Common myeloid progenitor, CD34-positive (primary cell): ENCODE results near the gene KCNMA1.

Source experiments
- CTCF ChIA-PET: fragments of 350-600 bp; sonication (Branson Sonifier 250); formaldehyde crosslinking; loops from one replicate; lab custom pipeline; 2021; ENCODE audit warnings: antibody characterized with exemption; lab: Charles Lee
- POLR2A ChIA-PET: fragments of 350-600 bp; sonication (Branson Sonifier 250); formaldehyde crosslinking; loops from one replicate; lab custom pipeline; 2021; ENCODE audit warnings: antibody characterized with exemption; lab: Charles Lee
- DNase-seq, 3 donors: peaks; one replicate each; pipeline versions ENCODE4 v3.0.0 to v3.0.0-alpha.2; 2013
- H3K27ac ChIP-seq, 2 experiments: 1 replicate in 1 of 2; 2 replicates in 1 of 2; pipeline ENCODE4 v1.7.0; 2013; ENCODE audit warnings: inconsistent platforms in 2 of 2, low read length in 2 of 2, mild to moderate bottlenecking in 2 of 2, low read depth in 1 of 2, moderate library complexity in 1 of 2; ENCODE audit not compliant: severe bottlenecking in 2 of 2, insufficient read depth in 1 of 2, poor library complexity in 1 of 2
- H3K27me3 ChIP-seq, 5 experiments: replicated peaks in 2 of 5; 1 replicate in 3 of 5; 2 replicates in 2 of 5; pipeline versions ENCODE4 v1.6.1 to v1.7.0; 2013; ENCODE audit warnings: low read length in 4 of 5, mild to moderate bottlenecking in 2 of 5, moderate library complexity in 2 of 5, inconsistent platforms in 1 of 5; ENCODE audit not compliant: insufficient read depth in 5 of 5, control insufficient read depth in 4 of 5
- H3K36me3 ChIP-seq, 4 experiments: 1 replicate in 2 of 4; 2 replicates in 2 of 4; pipeline versions ENCODE4 v1.6.1 to v1.7.0; 2013; ENCODE audit warnings: low read length in 3 of 4, control low read depth in 1 of 4, mild to moderate bottlenecking in 1 of 4; ENCODE audit not compliant: control insufficient read depth in 4 of 4, insufficient read depth in 4 of 4
- H3K4me1 ChIP-seq, 4 experiments: 1 replicate in 3 of 4; 2 replicates in 1 of 4; pipeline versions ENCODE4 v1.6.1 to v1.7.1; 2013; ENCODE audit warnings: low read length in 3 of 4, mild to moderate bottlenecking in 3 of 4, control low read depth in 1 of 4, inconsistent platforms in 1 of 4, moderate library complexity in 1 of 4; ENCODE audit not compliant: control insufficient read depth in 4 of 4, insufficient read depth in 4 of 4; ENCODE audit errors: control extremely low read depth in 1 of 4
- H3K4me3 ChIP-seq, 7 experiments: 1 replicate in 4 of 7; 2 replicates in 3 of 7; pipeline versions ENCODE4 v1.5.1 to v1.7.0; 2013; ENCODE audit warnings: mild to moderate bottlenecking in 7 of 7, low read length in 6 of 7, moderate library complexity in 6 of 7, inconsistent platforms in 2 of 7, low read depth in 2 of 7, control low read depth in 1 of 7; ENCODE audit not compliant: insufficient read depth in 4 of 7, control insufficient read depth in 1 of 7; ENCODE audit errors: extremely low read depth in 1 of 7
- H3K9me3 ChIP-seq, 5 experiments: 1 replicate in 4 of 5; 2 replicates in 1 of 5; pipeline versions ENCODE4 v1.6.1 to v1.7.1; 2013; ENCODE audit warnings: low read length in 4 of 5, mild to moderate bottlenecking in 2 of 5, inconsistent platforms in 1 of 5, low read depth in 1 of 5, moderate library complexity in 1 of 5; ENCODE audit not compliant: control insufficient read depth in 4 of 5, insufficient read depth in 2 of 5; ENCODE audit errors: control extremely low read depth in 1 of 5
- WGBS: methylation state at CpG from one replicate; pipeline ENCODE4 v1.1.5; 2013; ENCODE audit not compliant: insufficient coverage; 5-methylcytosine and 5-hydroxymethylcytosine counted together

The KCNMA1 gene

DNA sequence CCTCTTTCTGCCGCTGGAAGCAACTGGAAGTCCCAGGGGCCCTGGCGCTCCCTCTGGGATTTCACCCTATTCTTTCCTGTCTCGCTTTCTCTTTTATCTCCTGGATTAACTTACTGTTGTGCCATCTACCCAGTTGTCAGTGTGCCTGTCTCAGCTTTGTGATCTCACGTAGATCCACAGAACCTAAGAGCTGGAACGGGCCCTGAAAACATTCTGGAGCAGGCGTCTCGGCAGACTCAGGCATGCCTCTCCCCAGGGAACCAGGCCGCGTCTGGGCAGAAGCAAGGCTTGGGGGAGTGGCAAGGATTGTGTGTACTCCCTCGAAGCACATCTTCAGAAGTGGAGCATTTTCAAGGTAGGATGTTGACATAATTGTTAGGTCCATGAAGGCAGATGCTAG, 87.2 kb downstream of the KCNMA1 start:
- ChIA-PET CTCF (no interaction called here), POLR2A (no interaction called here)
- Histone ChIP-seq H3K4me3 (no peak overlapping the region), H3K4me1 (peaks cover 0 to 13% (median 0%) of the 10 kb centered on the region in 4 experiments), H3K9me3 (no peaks in the 10 kb centered on the region), H3K27me3 (peaks cover 0 to 6% (median 0%) of the 10 kb centered on the region in 5 experiments), H3K36me3 (no peaks in the 10 kb centered on the region), H3K27ac (no peak overlapping the region)
- 98% methylated on average over 10 of the region's 10 CpGs for WGBS
- no peak for DNase-seq

DNA sequence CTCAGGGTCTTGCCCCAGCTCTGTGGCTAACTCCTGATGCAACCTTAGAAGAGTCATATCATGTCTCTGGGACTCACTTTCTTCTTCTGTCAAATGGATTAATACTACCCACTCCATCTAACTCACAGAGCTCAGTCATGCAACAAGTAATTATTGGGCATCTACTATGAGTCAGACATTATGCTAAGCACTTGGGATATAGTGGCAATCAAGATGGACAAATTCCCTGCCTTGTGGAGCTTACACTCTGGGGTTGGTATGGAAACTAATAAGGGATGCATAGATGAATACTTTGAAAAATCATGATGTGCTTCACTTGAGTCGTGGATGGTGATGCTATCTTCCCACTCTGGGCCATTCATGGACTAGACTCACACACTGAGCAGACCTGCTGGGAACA, 88.9 kb downstream of the KCNMA1 start:
- 100% methylated on average over 1 of the region's 1 CpG for WGBS
- Histone ChIP-seq H3K36me3 (no peaks in the 10 kb centered on the region), H3K4me3 (no peak overlapping the region), H3K9me3 (no peaks in the 10 kb centered on the region), H3K27ac (no peak overlapping the region), H3K4me1 (peaks cover 0 to 4% (median 0%) of the 10 kb centered on the region in 4 experiments), H3K27me3 (peaks cover 0 to 6% (median 0%) of the 10 kb centered on the region in 5 experiments)
- no peak for DNase-seq
- CTCF ChIA-PET = interaction anchor here (0.8 to 1.1 kb wide), 2 partner anchors 13 to 93 kb away, joined by 3 read pairs; no protein-coding TSS in a partner anchor
- POLR2A ChIA-PET = interaction anchor here (0.6 kb wide), 1 partner anchor 154 kb away, joined by 3 read pairs; no protein-coding TSS in a partner anchor

GRCh38 chr10:77548157-77548556, 89.5 kb downstream of the KCNMA1 start:
- DNase-seq = no peak
- 93% methylated on average over 3 of the region's 3 CpGs for WGBS
- CTCF ChIA-PET = interaction anchor here (0.8 kb wide), 1 partner anchor 93 kb away, joined by 3 read pairs; no protein-coding TSS in a partner anchor
- H3K4me3 ChIP-seq = no peak overlapping the region
- H3K27me3 ChIP-seq = peaks cover 0 to 4% (median 0%) of the 10 kb centered on the region in 5 experiments
- H3K9me3 ChIP-seq = peaks cover 0 to 5% (median 0%) of the 10 kb centered on the region in 5 experiments
- H3K4me1 ChIP-seq = peaks cover 0 to 4% (median 0%) of the 10 kb centered on the region in 4 experiments
- POLR2A ChIA-PET = no interaction called here
- H3K36me3 ChIP-seq = no peaks in the 10 kb centered on the region
- H3K27ac ChIP-seq = no peak overlapping the region

DNA sequence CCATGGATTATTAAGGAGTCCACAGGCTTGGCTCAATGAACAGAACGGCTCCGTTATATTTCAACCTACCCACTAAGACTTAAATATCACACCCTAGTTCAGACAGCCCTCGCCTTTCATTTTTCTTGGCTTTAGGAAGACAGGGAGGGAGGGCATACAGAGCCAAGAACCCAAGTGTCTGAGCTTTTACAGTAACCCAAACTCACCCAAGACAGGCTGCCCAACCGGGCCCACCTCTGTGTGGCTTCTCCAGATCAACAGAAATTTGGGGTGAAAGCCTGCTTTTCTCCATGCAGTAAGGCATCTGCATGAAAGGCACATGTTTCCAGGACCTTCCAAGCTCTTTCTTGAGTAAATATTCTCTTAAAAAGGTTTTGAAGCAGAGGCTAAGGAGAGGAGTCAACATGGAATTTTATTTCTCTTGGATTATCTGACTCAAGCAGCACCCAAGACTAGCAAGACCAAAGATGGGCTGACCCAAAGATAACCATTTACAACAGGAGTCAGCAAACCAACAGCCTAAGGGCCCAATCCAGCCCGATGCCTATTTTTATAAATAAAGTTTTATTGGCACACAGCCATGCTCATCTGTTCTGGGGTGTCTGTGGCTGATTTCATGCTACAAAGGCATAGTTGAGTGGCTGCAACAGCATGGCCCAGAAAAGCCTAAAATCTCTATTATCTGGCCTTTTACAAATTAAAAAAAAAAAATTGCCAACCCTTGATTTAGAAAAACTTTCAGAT, 90.1 kb downstream of the KCNMA1 start:
- H3K36me3 ChIP-seq = no peaks in the 10 kb centered on the region
- H3K4me1 ChIP-seq = peaks cover 0 to 4% (median 0%) of the 10 kb centered on the region in 4 experiments
- H3K27me3 ChIP-seq = peaks cover 0 to 4% (median 0%) of the 10 kb centered on the region in 5 experiments
- no peak overlapping the region for H3K27ac ChIP-seq
- 80% methylated on average over 5 of the region's 5 CpGs for WGBS
- no peak overlapping the region for H3K4me3 ChIP-seq
- peaks cover 0 to 9% (median 0%) of the 10 kb centered on the region in 5 experiments for H3K9me3 ChIP-seq
- DNase-seq = no peak
- POLR2A ChIA-PET = no interaction called here
- CTCF ChIA-PET = no interaction called here

- DNase-seq = no peak
- H3K4me1 ChIP-seq = peaks cover 0 to 4% (median 0%) of the 10 kb centered on the region in 4 experiments
- no peak overlapping the region for H3K27ac ChIP-seq
- POLR2A ChIA-PET = no interaction called here
- 100% methylated on average over 1 of the region's 1 CpG for WGBS
- H3K4me3 ChIP-seq = no peak overlapping the region
- H3K9me3 ChIP-seq = peaks cover 0 to 21% (median 0%) of the 10 kb centered on the region in 5 experiments
- CTCF ChIA-PET = no interaction called here
- H3K27me3 ChIP-seq = peaks cover 0 to 4% (median 0%) of the 10 kb centered on the region in 5 experiments
- H3K36me3 ChIP-seq = no peaks in the 10 kb centered on the region
Observed at GRCh38 chr10:77546042-77546441, 91.6 kb downstream of the KCNMA1 start.

DNA sequence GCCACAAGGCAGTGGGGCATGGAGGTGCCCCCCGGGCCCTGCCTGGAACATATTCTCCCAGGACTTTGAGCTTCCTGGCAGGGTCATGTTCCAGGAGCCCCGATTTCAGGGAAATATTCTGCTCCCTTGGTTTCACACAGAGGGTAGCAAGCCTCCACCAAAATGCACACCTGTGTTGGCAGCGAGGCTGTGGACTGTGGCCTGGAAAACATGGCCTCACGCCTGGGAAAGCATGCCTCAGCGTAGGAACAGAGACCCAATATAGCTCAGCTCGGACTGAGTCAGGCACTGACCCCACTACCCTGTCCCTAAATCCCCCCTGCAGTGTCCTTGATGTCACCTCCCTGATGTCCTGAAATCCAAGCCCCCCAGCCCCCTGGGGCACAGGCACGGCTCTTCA, 92.0 kb downstream of the KCNMA1 start:
- Histone ChIP-seq H3K4me1 (peaks cover 0 to 4% (median 0%) of the 10 kb centered on the region in 4 experiments), H3K9me3 (peaks cover 0 to 21% (median 3%) of the 10 kb centered on the region in 5 experiments), H3K4me3 (no peak overlapping the region), H3K27me3 (peaks cover 0 to 4% (median 0%) of the 10 kb centered on the region in 5 experiments), H3K27ac (no peak overlapping the region), H3K36me3 (no peaks in the 10 kb centered on the region)
- whole genome bisulfite sequencing = 80% methylated on average over 5 of the region's 7 CpGs
- ChIA-PET POLR2A (no interaction called here), CTCF (no interaction called here)
- no peak for DNase-seq

DNA sequence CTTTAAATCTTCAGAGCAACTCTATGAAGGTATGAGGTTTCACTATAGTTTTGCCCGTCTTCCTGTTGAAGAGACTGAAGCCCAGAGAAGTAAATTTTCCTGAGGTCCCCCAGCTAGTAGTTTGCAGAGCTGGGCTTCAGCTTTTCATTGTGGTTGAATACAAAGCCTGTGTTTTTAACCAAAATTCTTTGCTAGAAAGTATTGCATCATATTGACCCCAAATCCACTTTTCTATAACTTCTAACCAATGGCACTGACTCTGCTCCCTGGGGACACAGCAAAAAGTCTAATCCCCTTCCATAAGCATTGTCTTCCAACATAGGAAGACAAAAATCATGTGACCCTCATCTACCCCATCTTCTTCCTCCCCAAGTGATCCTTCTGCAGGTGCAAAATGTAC, 93.0 kb downstream of the KCNMA1 start:
- 100% methylated on average over 1 of the region's 1 CpG for WGBS
- Histone ChIP-seq H3K27me3 (peaks cover 0 to 4% (median 0%) of the 10 kb centered on the region in 5 experiments), H3K4me3 (no peak overlapping the region), H3K27ac (no peak overlapping the region), H3K4me1 (peaks cover 0 to 4% (median 0%) of the 10 kb centered on the region in 4 experiments), H3K9me3 (peaks cover 0 to 21% (median 3%) of the 10 kb centered on the region in 5 experiments), H3K36me3 (no peaks in the 10 kb centered on the region)
- ChIA-PET CTCF (interaction anchor here (1.3 kb wide), 1 partner anchor 34 kb away, joined by 3 read pairs; no protein-coding TSS in a partner anchor), POLR2A (interaction anchor here (0.7 kb wide), 1 partner anchor 30 kb away, joined by 3 read pairs; no protein-coding TSS in a partner anchor)
- DNase-seq = no peak
